ENCODE results near the gene HERC2.
"Not testable (repeated sequence)": the region's sequence is repeated elsewhere in the genome, so short reads cannot be mapped to it uniquely, and the experiment has no call there.

Gene HERC2, protein sequence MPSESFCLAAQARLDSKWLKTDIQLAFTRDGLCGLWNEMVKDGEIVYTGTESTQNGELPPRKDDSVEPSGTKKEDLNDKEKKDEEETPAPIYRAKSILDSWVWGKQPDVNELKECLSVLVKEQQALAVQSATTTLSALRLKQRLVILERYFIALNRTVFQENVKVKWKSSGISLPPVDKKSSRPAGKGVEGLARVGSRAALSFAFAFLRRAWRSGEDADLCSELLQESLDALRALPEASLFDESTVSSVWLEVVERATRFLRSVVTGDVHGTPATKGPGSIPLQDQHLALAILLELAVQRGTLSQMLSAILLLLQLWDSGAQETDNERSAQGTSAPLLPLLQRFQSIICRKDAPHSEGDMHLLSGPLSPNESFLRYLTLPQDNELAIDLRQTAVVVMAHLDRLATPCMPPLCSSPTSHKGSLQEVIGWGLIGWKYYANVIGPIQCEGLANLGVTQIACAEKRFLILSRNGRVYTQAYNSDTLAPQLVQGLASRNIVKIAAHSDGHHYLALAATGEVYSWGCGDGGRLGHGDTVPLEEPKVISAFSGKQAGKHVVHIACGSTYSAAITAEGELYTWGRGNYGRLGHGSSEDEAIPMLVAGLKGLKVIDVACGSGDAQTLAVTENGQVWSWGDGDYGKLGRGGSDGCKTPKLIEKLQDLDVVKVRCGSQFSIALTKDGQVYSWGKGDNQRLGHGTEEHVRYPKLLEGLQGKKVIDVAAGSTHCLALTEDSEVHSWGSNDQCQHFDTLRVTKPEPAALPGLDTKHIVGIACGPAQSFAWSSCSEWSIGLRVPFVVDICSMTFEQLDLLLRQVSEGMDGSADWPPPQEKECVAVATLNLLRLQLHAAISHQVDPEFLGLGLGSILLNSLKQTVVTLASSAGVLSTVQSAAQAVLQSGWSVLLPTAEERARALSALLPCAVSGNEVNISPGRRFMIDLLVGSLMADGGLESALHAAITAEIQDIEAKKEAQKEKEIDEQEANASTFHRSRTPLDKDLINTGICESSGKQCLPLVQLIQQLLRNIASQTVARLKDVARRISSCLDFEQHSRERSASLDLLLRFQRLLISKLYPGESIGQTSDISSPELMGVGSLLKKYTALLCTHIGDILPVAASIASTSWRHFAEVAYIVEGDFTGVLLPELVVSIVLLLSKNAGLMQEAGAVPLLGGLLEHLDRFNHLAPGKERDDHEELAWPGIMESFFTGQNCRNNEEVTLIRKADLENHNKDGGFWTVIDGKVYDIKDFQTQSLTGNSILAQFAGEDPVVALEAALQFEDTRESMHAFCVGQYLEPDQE (N-terminal part only)

DNA sequence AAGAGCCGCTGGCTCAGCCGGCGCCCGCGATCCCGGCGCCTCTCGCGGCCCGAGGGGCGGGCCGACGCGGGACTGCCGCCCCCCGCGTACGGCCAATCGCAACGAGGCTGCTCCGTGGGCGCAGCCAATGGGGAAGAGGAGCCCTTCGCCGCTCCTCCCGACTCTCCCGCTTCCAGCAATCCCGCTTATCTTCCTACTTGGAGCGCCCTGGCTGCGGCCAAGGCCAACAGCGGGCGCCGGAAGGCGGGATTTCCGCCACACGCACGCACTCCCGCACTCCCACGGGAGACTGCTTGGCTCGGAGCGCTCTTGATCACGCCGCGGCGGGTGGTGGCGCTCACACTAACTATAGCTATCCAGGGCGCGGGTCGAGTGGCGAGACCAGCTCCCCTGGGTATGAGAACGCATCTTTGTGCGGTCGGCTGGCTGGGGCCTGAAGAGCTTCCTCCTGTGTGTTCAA lies at the start of gene HERC2:
TSS of gene HERC2 (minus strand) at position 51 of the 460 bp plus-strand sequence. CDS start 746 bp downstream, outside the sequence.
- not testable (repeated sequence) for DNase-seq (ENCODE audit: low read depth in 2 of 2)

GRCh38 chr15:28365502-28365901 lies 43.5 kb upstream of the HERC2 start:
- DNase-seq (ENCODE audit: low read depth in 2 of 2): not testable (repeated sequence)

DNA sequence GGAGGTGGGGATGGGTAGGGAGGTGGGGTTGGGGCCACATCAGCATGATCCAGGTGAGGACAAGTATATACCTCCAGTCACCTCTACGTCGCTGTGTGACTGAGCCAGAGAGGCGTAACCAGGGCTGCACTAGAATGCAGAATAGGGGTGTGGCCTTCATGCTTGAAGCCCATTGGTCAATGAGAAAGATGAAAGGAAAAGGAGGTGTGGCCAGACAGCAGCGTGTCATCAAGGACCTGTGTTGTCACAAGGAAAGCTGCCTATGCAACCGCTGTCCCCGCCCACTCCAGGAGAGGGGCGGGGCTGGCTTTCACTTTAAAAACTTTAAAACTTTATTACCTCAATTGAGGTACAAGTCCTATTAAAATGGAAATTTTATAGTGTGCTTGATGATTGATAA lies 36.0 kb upstream of the HERC2 start, which contains the start of gene GOLGA6L24:
TSS of gene GOLGA6L24 (minus strand) at position 101 of the 400 bp plus-strand sequence. CDS start at position 40, 61 bp downstream.
- DNase-seq (ENCODE audit: low read depth in 2 of 2): not testable (repeated sequence)

- DNase-seq (ENCODE audit: low read depth in 2 of 2): peak in 1 of 2 donors; percentile 3
Observed at GRCh38 chr15:28321358-28322078, 461 bp downstream of the HERC2 start.

DNA sequence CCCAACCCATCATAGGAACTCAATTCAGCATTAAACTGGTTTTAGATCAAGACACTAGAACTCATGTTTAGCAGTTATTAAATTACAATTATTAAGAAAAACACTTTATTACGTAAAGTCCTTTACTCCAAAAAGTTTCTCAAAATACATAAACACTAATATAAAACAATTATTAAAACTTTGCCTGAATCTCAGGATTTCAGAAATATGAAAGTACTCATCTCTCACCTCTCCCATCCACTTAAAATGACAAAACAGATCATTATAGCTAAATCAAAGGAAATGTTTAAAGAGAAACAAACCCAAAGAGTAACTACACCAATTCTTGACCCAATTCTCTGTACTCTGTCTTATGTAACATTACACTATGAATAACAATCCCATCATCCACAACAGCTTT lies 2.3 kb downstream of the HERC2 start:
- DNase-seq (ENCODE audit: low read depth in 2 of 2): not testable (repeated sequence)

DNA sequence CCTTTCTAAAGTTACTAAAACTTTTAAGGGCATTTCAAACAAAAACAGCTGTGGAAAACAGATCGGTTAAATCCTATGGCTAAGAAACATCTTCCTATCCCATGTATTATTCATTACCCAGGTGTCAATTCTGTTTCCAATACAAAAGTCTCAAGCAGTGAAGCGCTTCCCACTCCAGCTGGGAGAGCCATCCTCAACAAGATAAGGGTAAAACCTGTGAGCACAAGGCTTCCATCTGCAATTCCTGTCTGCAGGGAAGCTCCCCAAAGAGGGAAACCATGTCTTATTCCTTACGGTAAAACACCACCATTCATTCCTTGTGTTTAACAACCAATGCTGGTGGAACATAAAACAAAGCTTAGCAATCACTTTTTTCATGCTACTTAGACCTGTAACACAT lies 3.2 kb downstream of the HERC2 start:
- DNase-seq (ENCODE audit: low read depth in 2 of 2): not testable (repeated sequence)

DNA sequence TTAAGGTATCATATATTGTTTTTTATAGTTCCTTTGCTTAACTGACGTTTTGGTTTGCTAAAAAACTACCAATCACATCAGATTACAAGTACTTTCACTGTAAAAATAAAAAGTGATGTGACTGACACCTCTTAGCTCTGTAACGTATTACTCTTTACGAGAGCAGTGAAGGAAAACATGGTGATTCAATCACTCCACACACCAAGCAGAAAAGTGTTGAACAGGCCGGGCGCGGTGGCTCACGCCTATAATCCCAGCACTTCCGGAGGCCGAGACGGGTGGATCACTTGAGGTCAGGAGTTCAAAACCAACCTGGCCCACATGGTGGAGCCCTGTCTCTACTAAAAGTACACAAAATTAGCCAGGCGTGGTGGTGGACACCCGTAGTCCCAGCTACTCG lies 3.9 kb downstream of the HERC2 start:
- DNase-seq (ENCODE audit: low read depth in 2 of 2): not testable (repeated sequence)

- DNase-seq (ENCODE audit: low read depth in 2 of 2): not testable (repeated sequence)
Observed at GRCh38 chr15:28316958-28317357, 5.0 kb downstream of the HERC2 start.

DNA sequence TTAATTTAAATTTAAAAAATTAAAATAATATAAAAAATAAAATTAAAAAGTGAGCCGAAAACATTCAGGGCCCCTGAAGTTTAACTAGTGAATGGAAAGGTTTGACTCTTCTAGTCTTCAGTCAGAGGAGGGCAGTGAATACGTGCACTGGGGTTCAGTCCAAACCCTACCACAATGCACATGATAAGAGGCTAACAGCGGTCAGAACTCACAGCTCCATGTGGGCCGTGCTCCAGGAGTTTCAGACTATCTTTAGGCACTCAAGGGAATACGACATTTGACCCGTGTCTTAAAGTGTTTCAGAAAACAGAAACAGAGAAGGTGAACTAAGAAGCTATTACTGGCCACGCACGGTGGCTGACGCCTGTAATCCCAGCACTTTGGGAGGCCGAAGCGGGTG lies 11.5 kb downstream of the HERC2 start:
- DNase-seq (ENCODE audit: low read depth in 2 of 2): not testable (repeated sequence)

DNA sequence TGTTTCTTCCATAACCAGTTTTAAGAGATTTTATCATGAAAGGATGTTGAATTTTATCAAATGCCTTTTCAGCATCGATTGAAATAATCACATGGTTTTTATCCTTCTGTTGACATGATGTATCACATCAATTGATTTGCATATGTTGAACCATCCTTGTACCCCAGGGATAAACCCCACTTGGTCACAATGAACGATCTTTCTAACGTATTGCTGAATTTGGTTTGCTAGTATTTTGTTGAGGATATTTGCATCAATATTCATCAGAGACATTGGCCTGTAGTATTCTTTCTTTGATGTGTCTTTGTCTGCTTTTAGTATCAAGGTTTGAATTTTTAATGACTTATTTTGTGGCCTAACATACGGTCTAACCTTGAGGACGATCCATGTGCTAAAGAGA lies 13.3 kb downstream of the HERC2 start:
- DNase-seq (ENCODE audit: low read depth in 2 of 2): not testable (repeated sequence)

DNA sequence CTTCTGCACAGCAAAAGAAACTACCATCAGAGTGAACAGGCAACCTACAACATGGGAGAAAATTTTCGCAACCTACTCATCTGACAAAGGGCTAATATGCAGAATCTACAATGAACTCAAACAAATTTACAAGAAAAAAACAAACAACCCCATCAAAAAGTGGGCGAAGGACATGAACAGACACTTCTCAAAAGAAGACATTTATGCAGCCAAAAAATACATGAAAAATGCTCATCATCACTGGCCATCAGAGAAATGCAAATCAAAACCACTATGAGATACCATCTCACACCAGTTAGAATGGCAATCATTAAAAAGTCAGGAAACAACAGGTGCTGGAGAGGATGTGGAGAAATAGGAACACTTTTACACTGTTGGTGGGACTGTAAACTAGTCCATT lies 16.3 kb downstream of the HERC2 start:
- not testable (repeated sequence) for DNase-seq (ENCODE audit: low read depth in 2 of 2)

DNA sequence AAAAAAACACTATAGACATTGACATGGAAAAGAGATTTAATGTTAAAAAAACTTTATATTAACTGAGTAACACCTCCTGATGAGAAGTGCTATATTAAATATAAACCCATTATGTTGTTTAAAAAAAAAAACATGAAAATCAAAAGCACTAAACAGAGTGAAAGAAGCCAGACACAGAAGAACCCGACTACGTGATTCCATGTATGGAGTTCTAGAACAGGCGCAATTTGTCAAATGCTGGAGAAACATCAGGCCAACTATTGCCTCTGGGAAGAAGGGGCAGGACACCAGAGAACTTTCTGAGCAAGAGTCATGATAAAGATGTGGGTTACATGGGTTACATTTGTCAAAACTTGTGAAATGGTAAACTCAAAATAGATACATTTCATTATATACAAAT lies 24.5 kb downstream of the HERC2 start:
- not testable (repeated sequence) for DNase-seq (ENCODE audit: low read depth in 2 of 2)

DNA sequence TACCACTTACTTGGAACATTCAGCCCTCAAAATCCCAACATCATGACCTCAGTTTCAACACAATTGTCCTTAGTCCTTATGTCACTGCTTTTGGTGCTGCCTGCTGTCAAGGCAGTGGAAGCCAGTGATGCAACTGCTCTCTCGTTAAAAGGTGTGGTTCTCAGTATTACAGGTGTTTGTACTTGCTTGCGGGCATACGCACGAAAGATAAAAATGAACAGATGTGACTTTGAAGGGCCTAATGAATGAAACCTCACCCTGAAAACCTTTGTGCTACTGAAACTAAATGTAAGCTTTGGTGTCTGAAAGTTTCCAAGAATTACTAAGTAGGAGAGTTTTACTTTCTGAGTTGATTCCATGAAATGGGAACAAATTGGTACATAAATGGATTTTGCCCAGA lies 25.2 kb downstream of the HERC2 start:
- not testable (repeated sequence) for DNase-seq (ENCODE audit: low read depth in 2 of 2)

GRCh38 chr15:28295009-28295563 lies 26.9 kb downstream of the HERC2 start:
- not testable (repeated sequence) for DNase-seq (ENCODE audit: low read depth in 2 of 2)

DNA sequence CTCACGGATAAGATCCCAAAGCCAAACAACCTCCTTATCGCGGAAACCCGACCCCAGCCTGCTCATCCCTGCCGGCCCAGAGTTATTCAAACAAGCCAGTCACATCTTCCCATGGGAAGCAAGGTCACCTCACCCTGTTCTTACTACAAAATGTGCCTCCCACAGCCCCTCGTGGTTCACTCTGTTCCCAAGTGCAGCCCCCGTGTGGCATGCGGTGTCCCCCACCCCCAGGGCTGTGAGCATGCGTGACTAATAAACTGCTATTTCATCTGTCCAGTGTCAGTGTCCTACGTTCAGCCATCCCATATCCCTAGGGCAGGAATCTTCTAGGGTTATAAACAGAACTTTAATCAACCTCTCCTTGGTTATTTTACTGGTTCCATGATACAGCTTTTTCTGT lies 27.4 kb downstream of the HERC2 start:
- DNase-seq (ENCODE audit: low read depth in 2 of 2): not testable (repeated sequence)

GRCh38 chr15:28289694-28290463 lies 32.1 kb downstream of the HERC2 start:
- DNase-seq (ENCODE audit: low read depth in 2 of 2): no peak

DNA sequence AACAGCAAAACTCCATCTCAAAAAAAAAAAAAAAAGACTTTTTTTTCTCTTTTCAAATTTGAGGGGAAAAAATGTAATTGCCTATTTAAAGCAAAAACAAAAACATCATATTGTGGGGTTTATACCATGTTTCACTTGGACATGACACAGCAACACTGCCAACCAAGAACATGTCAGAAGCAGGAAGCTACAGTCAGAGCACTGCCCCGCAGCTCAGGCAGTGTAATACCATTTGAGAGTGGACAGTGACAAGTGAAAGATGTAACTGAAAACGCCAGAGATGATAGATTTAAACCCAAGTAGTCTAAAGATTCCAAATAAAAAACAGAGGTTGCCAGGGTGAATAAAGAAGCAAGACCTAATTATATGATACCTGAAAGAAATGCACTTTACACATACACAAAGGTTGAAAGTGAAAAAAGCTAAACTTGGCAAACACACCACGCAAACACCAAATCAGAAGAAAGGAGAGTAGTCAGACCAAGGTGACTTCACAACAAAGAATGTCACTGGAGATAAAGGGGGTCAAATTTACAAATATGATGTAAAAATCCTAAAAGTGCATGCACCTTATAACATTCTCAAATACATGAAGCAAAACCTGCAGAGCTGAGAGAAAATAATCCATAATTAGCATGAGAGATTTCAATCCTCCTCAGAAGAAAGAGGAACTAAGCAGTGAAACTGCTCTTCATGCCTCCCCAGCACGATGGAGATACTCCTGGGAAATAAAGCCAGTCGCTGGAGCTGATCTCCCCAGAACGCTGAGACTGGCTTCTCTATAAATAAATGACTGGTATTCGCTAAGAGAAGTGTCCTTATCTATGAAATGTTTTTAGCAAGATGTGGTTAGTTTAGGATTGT lies 32.9 kb downstream of the HERC2 start:
- not testable (repeated sequence) for DNase-seq (ENCODE audit: low read depth in 2 of 2)

GRCh38 chr15:28286659-28287058 lies 35.3 kb downstream of the HERC2 start:
- not testable (repeated sequence) for DNase-seq (ENCODE audit: low read depth in 2 of 2)

DNA sequence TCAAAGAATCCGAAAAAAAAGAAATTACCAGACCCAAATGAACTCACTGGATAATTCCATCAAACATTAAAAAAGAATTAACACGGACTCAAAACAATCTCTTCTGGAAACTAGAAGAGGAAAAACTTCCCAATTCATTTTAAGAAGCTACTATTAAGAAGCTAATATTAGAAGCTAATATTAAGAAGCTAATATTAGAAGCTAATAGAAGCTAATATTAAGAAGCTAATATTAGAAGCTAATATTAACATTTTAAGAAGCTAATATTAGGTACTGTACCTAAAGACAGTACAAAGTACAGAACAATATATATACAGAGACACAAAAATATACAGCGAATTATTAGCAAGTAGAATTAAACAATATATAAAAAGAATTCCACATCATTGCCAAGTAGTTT lies 35.9 kb downstream of the HERC2 start:
- DNase-seq (ENCODE audit: low read depth in 2 of 2): no peak

Data from stimulated activated CD8-positive, alpha-beta memory T cell treated with anti-CD3 and anti-CD28 coated beads, Interleukin-2, amount 100 ng/mL, for 48 hours (primary cell).